NCI-H2227 (cell line): ENCODE data around the gene AP5Z1.

Experiments used
- DNase-seq: peaks from one replicate; lab custom pipeline; 2025; ENCODE audit not compliant: unreplicated experiment; lab: John Stamatoyannopoulos, UW

AP5Z1 gene

GRCh38 chr7:4819560-4820404 lies 44.4 kb downstream of the AP5Z1 start:
- no peak for DNase-seq

- DNase-seq, result no peak
These were observed 45.1 kb downstream of the AP5Z1 start for GRCh38 chr7:4820405-4820966.

- DNase-seq, result no peak
These were observed 45.6 kb downstream of the AP5Z1 start for GRCh38 chr7:4820967-4821471.

GRCh38 chr7:4822677-4823076 lies 47.3 kb downstream of the AP5Z1 start:
- no peak for DNase-seq

GRCh38 chr7:4823441-4824119 lies 48.2 kb downstream of the AP5Z1 start:
- no peak for DNase-seq

- DNase-seq, result no peak
These were observed 48.8 kb downstream of the AP5Z1 start for GRCh38 chr7:4824120-4824775.

GRCh38 chr7:4825081-4825480 lies 49.7 kb downstream of the AP5Z1 start:
- DNase-seq, result no peak

GRCh38 chr7:4828720-4829383 lies 53.4 kb downstream of the AP5Z1 start:
- no peak for DNase-seq

- DNase-seq, result peak; percentile 20
These were observed 54.8 kb downstream of the AP5Z1 start for GRCh38 chr7:4830176-4830575.

- DNase-seq, result no peak
These were observed 56.5 kb downstream of the AP5Z1 start for GRCh38 chr7:4831723-4832495.

GRCh38 chr7:4832711-4833110 lies 57.3 kb downstream of the AP5Z1 start:
- DNase-seq, result no peak

- DNase-seq, result no peak
These were observed 57.8 kb downstream of the AP5Z1 start for GRCh38 chr7:4833176-4833575.

- DNase-seq, result no peak
These were observed 58.5 kb downstream of the AP5Z1 start for GRCh38 chr7:4833691-4834600.

- DNase-seq, result no peak
These were observed 59.4 kb downstream of the AP5Z1 start for GRCh38 chr7:4834601-4835397.

- DNase-seq, result no peak
These were observed 60.2 kb downstream of the AP5Z1 start for GRCh38 chr7:4835398-4836205.

GRCh38 chr7:4836206-4836661 lies 60.8 kb downstream of the AP5Z1 start:
- no peak for DNase-seq

GRCh38 chr7:4837041-4837802 lies 61.8 kb downstream of the AP5Z1 start:
- peak; percentile 37 for DNase-seq
